ELR (cell line): Measurements from ENCODE around the gene GPS1.
A peak's percentile ranks its signal among the peaks of the same experiment; 100 is the strongest.

ENCODE experiments used
- DNase-seq: peaks from one replicate; pipeline ENCODE4 v3.0.0-alpha.2; 2015; ENCODE audit warnings: low read depth

GPS1 gene

DNA sequence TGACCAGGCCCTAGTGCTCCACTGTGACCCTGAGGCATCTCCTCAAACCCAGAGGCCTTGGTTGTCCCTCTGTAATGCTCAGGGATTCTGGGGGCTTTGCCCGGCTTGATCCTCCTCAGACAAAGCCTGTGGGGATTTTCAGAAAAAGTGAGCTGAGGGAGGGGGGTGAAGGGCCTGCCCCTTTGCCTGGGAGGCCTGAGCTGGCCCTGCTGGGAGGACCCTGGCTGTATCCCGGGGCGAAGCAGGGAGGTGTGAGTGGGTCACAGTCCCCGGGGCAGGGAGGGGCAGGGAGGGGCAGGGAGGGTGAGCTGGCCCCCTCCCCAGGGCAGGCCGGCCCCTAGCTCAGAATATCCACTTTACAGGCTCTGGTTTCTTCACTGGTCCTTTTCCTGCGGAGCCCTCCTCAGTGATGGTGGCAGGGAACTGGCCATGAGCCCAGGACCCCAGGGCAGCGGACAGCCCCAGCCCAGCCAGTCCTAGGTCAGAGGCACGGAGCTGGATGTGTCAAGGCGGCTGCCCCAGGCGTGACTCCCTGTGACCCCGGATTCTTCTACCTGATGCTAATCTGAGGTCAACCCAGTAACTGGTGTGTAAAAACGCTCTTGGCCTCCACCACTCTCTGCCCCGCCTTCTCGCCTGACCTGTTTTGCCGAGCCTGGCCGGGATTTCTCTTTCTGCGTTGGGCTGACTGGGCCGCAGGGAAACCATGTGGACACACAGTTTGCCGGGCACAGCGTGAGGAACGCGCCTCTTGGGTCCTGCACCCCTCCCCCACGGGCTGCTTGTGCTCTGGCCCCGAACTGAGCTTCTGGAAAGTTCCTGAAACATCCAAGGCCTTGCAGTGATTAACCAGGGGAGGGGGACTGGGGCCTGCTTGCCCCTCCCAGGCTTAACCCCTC, 52.1 kb downstream of the GPS1 start:
- no peak for DNase-seq

DNA sequence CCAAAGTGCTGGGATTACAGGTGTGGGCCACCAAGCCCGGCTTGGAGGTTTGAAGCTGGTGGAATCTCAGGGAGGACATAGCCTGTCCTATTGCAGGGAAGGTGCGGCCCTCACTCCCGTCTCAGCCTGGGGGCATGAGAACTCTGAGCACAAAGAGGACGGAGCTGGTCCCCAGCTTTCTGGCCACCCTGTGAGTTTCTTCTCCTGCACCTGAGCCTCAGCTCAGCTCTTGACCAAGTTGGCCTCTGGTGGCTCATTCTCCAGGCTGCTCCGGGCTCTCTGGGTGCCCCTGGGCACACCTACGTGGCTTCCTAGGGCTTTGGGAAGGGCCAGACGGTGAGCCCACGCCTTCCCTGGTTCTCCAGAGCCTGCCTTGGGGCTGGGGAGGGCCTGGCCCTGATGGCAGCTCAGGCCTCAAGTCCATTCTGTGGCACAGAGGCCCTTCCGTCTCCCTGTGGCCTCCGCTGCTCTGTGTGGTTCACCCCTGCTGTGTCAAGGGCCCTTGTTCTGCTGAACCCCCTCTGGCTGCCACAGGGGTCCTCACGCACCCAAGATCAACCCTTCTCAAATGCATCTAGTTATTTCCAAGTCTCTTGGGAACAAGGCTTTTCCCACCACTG, 53.2 kb downstream of the GPS1 start:
- no peak for DNase-seq

DNA sequence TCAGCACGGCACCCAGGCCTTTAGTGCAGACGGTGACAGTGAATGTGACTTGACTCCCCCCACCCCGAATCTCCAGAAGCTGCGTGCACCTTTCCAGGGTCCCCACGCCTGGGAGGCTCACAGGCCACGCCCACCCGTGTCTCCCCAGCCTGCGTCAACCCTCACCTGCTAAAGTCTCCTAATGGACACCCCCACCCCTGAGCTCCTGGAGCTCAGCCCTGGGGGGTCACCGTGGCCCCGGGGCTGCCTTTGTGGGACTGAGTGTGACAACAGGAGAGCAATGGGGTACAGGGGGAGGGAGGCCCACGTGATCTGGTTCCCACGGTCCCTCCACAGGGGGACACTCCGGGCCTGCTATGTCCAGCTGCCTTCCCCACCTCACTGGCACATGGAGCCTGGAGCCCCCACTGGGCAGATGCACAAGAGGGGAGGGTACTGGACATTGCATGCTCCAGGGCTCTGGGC, 53.8 kb downstream of the GPS1 start:
- DNase-seq, result no peak

DNA sequence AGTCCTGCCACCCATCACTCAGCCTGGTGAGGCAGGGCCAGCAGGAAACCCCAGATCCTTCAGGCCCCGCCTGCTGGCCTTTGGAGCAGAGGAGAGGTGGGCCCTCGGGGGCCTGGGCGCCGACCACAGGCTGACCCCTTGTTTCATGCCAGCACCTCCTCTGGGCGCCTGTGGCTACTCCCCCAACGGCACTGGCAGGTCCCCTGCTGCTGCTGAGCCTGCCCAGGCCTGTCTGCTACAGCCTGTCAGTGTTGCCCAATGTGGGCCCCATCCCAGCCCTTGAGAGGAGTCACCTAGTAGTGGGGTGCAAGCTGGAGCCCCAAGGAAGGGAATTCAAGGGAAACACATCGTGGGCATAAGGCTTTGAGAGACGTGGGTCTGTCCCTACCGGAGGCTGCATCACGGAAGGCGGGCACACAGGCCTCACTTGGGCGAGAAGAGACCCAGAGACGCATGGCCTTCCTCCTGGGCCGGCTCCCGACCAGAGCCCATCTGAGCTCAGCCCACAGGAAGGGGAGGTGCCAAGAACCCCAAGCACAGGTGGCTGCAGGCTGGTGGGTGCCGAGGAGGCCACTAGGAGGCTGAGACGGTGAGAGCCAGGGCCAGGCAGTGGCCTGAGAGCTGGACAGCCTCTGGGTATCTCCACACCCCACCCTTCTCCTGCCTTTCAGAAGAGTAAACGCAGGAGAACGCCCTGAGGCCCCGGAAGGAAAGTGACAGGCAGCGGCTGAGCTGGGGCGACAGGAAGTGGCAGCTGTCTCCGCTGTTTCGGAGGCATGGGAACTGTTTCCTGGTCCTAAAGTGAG, 54.4 kb downstream of the GPS1 start:
- DNase-seq, result peak; percentile 82

GRCh38 chr17:82106688-82107305, 55.1 kb downstream of the GPS1 start:
- DNase-seq, result no peak
